HFF-Myc (cell line): ENCODE results near the gene SCFD2.

ENCODE experiments used
- DNase-seq: peaks from one replicate; pipeline ENCODE4 v3.0.0-alpha.2; 2011; ENCODE audit warnings: low read depth; ENCODE audit errors: extremely low read depth
- H3K4me3 ChIP-seq: replicated peaks from 2 replicates; pipeline ENCODE4 v1.5.1; 2011; ENCODE audit warnings: low read depth, mild to moderate bottlenecking, control low read depth, low read length
- TF ChIP-seq, protein P1 (sequence below): IDR thresholded peaks from 2 replicates; pipeline ENCODE4 v1.5.1; 2012; ENCODE audit warnings: mild to moderate bottlenecking, low read depth, low read length, control low read depth; ENCODE audit errors: missing control alignments

Gene SCFD2

DNA sequence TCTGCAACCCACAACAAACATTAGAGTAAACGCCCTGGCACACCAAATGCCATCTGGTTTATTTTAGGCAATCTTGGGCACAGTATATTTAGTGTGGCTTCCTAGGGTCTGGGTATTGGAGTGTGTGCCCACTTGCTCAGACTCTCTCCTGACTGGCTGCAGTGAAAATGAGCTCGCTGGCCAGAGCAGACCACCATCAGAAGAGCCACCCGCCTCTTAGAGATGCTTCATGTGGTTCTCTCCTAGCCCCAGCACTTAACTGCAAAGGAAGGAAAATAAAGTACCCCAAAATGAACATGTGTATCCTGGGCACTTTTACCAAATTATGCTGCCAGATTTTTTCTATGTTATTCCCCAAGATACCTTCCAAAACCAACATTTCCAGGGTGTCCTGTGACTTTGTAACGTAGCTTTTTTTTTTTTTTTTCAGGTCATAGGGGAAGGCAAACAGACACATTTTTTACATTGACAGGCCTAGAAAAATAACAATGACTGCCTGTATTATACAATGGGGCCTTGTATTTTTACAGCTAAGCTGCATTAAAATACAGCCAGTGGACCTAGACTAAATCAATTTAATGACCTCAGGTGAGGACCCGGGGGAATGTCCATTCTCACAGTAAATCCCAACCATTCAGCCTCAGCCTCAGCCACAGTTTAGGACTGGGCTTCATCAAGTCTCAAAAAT is 310.0 kb downstream of the SCFD2 start:
- TF ChIP-seq, protein P1, sequence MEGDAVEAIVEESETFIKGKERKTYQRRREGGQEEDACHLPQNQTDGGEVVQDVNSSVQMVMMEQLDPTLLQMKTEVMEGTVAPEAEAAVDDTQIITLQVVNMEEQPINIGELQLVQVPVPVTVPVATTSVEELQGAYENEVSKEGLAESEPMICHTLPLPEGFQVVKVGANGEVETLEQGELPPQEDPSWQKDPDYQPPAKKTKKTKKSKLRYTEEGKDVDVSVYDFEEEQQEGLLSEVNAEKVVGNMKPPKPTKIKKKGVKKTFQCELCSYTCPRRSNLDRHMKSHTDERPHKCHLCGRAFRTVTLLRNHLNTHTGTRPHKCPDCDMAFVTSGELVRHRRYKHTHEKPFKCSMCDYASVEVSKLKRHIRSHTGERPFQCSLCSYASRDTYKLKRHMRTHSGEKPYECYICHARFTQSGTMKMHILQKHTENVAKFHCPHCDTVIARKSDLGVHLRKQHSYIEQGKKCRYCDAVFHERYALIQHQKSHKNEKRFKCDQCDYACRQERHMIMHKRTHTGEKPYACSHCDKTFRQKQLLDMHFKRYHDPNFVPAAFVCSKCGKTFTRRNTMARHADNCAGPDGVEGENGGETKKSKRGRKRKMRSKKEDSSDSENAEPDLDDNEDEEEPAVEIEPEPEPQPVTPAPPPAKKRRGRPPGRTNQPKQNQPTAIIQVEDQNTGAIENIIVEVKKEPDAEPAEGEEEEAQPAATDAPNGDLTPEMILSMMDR: no peak
- no peak for DNase-seq
- no peak overlapping the region for H3K4me3 ChIP-seq

DNA sequence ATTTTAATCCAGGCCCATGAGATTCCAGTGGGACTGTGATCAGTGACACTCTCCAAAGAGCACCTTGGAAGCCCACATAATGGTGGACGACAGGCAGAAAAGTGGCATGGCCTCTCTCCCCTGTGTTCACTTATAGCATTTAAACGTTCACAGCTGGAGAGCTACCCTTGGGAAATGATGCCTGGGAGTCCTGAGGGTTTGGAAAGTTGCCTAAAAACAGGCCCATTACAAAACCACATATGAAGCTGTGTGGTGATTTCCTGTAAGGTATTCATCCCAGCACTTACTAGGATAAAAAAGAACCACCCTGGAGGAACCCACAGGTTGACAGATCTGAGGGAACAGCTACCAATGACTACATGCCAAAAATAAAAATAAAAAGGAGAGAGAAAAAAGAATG is 310.6 kb downstream of the SCFD2 start:
- peak; percentile 85 for DNase-seq
- TF ChIP-seq, protein P1: no peak
- no peak overlapping the region for H3K4me3 ChIP-seq

DNA sequence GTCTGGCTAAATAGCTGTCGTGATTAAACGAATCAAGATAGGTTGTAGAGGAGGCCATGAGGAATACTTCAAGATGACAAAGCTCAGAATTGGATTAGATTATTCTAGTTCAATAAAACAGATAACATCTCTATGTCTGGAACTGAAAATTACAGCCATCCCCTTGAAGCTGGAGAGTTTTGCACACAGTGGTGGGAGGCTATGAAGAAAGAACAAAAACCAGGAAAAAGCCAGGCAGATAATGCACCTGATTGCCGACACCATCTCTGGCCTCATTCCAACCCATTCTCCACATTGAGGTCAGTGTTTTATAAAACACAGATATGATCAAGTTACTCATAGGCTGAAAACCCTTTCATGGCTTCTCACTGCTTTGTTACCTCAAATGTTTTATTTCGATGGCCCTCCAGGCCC is 315.5 kb downstream of the SCFD2 start:
- H3K4me3 ChIP-seq: no peak overlapping the region
- TF ChIP-seq, protein P1: no peak
- DNase-seq: no peak

DNA sequence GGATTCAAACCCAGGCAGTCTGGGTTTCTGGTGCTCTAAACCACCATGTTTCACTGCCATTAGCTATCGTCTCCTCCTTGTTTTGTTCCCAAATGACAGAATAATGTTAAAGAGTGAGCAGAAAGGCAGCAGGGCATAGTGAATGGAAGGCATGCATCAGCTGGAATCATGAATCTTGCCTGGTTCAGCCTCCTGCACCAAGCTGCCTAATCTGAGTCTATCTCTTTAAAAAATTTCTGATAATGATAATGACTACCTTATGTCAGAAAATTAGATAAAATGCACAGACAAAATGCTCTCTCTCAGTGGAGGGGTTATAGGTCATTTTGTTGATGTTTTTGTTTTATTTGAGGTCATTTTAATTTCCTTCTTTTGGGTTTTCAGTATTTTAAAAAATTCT is 316.3 kb downstream of the SCFD2 start:
- TF ChIP-seq, protein P1: no peak
- no peak overlapping the region for H3K4me3 ChIP-seq
- DNase-seq: no peak

DNA sequence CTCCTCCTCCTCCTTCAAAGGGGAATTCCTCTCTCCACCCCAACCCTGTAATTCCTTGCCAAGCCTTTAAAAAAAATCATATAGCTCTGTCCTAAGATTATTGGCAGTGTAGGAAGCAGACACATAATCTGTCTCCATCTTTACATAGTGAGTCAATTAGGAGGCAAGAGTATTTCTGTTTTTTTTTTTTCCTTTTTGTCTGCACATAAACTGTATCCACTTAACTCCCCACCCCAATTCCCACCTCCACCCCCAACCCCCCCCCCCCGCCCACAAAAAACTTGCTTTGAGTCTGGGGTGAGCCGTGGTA is 321.3 kb downstream of the SCFD2 start:
- TF ChIP-seq, protein P1: no peak
- H3K4me3 ChIP-seq: no peak overlapping the region
- no peak for DNase-seq

DNA sequence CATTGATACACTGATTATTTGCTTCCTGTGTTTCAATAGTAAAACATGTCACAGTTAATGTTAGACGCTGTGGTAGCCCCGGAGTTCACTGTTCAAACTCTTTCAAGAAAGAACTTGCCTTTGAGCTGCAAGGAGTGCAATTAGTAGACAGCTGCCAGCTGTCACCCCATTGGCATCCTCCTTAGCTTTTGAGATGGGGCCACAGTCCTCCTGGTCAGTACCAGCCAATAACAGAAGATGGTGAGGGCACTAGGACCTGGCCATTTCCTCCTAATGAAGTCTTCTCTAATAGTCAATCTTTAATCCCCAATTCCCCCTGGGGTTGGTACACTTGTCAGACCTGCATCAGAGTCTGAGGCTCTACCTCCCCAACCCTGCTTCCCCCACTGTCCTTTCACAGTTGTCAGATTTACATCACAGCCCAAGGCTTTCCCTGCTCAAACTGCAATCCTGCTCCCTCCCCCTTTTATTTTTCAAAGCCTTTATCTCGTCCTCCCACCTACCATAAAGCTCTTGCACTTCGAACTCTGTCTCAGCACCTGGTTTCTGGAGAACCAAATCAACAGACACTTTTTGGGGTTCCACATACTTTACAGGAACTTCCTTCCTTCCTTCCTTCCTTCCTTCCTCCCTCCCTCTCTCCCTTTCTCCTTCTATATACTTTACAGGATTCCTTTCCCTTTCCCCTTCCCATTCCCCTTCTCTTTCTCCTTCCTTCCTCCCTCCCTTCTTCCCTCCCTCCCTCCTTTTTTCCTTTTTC is 321.8 kb downstream of the SCFD2 start:
- TF ChIP-seq, protein P1: no peak

More for the DNA sequence above, 321.8 kb downstream of the SCFD2 start:
- no peak for DNase-seq
- no peak overlapping the region for H3K4me3 ChIP-seq
